ENCODE measurements around the gene MYH10.

MYH10 gene

GRCh38 chr17:8623591-8623990 lies 6.9 kb downstream of the MYH10 start:
- Histone ChIP-seq H3K36me3 (ENCODE audit: control insufficient read depth in 2 of 2, insufficient read depth in 1 of 2, low read length in 2 of 2) (peaks cover 19 to 43% of the 10 kb centered on the region in 2 experiments), H3K27ac (ENCODE audit: extremely low read depth, low read depth, low read length) (no peak overlapping the region), H3K4me3 (ENCODE audit: low read depth, low read length) (no peak overlapping the region), H3K9me3 (ENCODE audit: control insufficient read depth, insufficient read depth, low read depth, low read length) (no peaks in the 10 kb centered on the region), H3K4me1 (ENCODE audit: control insufficient read depth, insufficient read depth, low read length) (peaks cover 32% of the 10 kb centered on the region)
- CTCF ChIA-PET, result no interaction called here
- TF ChIP-seq ZNF239 (tag by site-specific recombination; IDR thresholded peaks at IDR 0.05) (no peak), ZBTB21 (tag by site-specific recombination; IDR thresholded peaks at IDR 0.05) (no peak), ZNF202 (tag by site-specific recombination; IDR thresholded peaks at IDR 0.05; ENCODE audit: borderline replicate concordance) (no peak), ZNF548 (tag by site-specific recombination; IDR thresholded peaks at IDR 0.05) (no peak), TCF7L2 (IDR thresholded peaks at IDR 0.05; ENCODE audit: borderline replicate concordance, low read depth, low read length) (no peak), ZFP69B (tag by site-specific recombination; IDR thresholded peaks at IDR 0.05) (no peak), SP7 (tag by site-specific recombination; IDR thresholded peaks at IDR 0.05) (no peak), ZNF600 (tag by site-specific recombination; IDR thresholded peaks at IDR 0.05) (no peak), ZNF302 (tag by site-specific recombination; IDR thresholded peaks at IDR 0.05; ENCODE audit: low read depth) (no peak), ZFP41 (tag by site-specific recombination; IDR thresholded peaks at IDR 0.05; ENCODE audit: borderline replicate concordance) (no peak), KLF1 (tag by site-specific recombination; IDR thresholded peaks at IDR 0.05) (no peak), ZNF350 (tag by site-specific recombination; IDR thresholded peaks at IDR 0.05) (no peak), ZNF621 (tag by site-specific recombination; IDR thresholded peaks at IDR 0.05) (no peak), ZBTB1 (tag by site-specific recombination; IDR thresholded peaks at IDR 0.05) (no peak), ZSCAN16 (tag by site-specific recombination; IDR thresholded peaks at IDR 0.05) (no peak)
- POLR2A ChIA-PET, result no interaction called here

GRCh38 chr17:8622191-8622590 lies 8.3 kb downstream of the MYH10 start:
- POLR2A ChIA-PET, result interaction anchor here (1.8 kb wide), 1 partner anchor 8 kb away, joined by 5 read pairs; the partner anchor contains the start of gene MYH10
- peaks cover 18% of the 10 kb centered on the region for H3K4me1 ChIP-seq (ENCODE audit: control insufficient read depth, insufficient read depth, low read length)
- H3K9me3 ChIP-seq (ENCODE audit: control insufficient read depth, insufficient read depth, low read depth, low read length), result no peaks in the 10 kb centered on the region
- H3K36me3 ChIP-seq (ENCODE audit: control insufficient read depth in 2 of 2, insufficient read depth in 1 of 2, low read length in 2 of 2), result peaks cover 25 to 47% of the 10 kb centered on the region in 2 experiments
- CTCF ChIA-PET, result interaction anchor here (1.3 to 1.4 kb wide), 2 partner anchors 9 to 14 kb away, joined by 3 to 4 read pairs; no protein-coding TSS in a partner anchor
- H3K4me3 ChIP-seq (ENCODE audit: low read depth, low read length), result no peak overlapping the region
- H3K27ac ChIP-seq (ENCODE audit: extremely low read depth, low read depth, low read length), result no peak overlapping the region
- no peak for TF ChIP-seq SP7 (tag by site-specific recombination; IDR thresholded peaks at IDR 0.05)
- no peak for TF ChIP-seq ELK4 (IDR thresholded peaks at IDR 0.05; ENCODE audit: borderline replicate concordance, low read depth, low read length)
- no peak for TF ChIP-seq INSM2 (tag by site-specific recombination; IDR thresholded peaks at IDR 0.05)
- no peak for TF ChIP-seq ATF2 (tag by site-specific recombination; IDR thresholded peaks at IDR 0.05; ENCODE audit: low read depth)
- no peak for TF ChIP-seq OVOL3 (tag by site-specific recombination; IDR thresholded peaks at IDR 0.05)
- TF ChIP-seq ZNF292 (tag by site-specific recombination; IDR thresholded peaks at IDR 0.05; ENCODE audit: borderline replicate concordance, low read depth), result no peak
- no peak for TF ChIP-seq ZNF585B (tag by site-specific recombination; IDR thresholded peaks at IDR 0.05)
